Activated CD8-positive, alpha-beta memory T cell treated with anti-CD3 and anti-CD28 coated beads for 48 hours (primary cell): Measurements from ENCODE around the gene WIPF1.

Source experiments
- DNase-seq, 3 experiments: peaks; one replicate each; pipeline ENCODE4 v3.0.0-alpha.2; 2020; ENCODE audit warnings: low read depth in 2 of 3, low spot score in 2 of 3

Gene WIPF1

GRCh38 chr2:174621323-174621722 is 23.7 kb upstream of the WIPF1 start:
- DNase-seq, result no peak

GRCh38 chr2:174618179-174618578 is 20.6 kb upstream of the WIPF1 start:
- DNase-seq, result no peak

GRCh38 chr2:174617718-174618117 is 20.1 kb upstream of the WIPF1 start:
- no peak for DNase-seq

- DNase-seq, result no peak
Measured at GRCh38 chr2:174617120-174617519, 19.5 kb upstream of the WIPF1 start.

GRCh38 chr2:174615871-174616436 is 18.4 kb upstream of the WIPF1 start:
- DNase-seq, result no peak

GRCh38 chr2:174614261-174614660 is 16.7 kb upstream of the WIPF1 start:
- DNase-seq, result no peak

- DNase-seq, result no peak
Measured at GRCh38 chr2:174613531-174613930, 15.9 kb upstream of the WIPF1 start.

GRCh38 chr2:174612970-174613369 is 15.4 kb upstream of the WIPF1 start:
- no peak for DNase-seq

GRCh38 chr2:174611854-174612253 is 14.2 kb upstream of the WIPF1 start:
- DNase-seq, result no peak

GRCh38 chr2:174611006-174611405 is 13.4 kb upstream of the WIPF1 start:
- DNase-seq, result no peak

- DNase-seq, result no peak
Measured at GRCh38 chr2:174610243-174610995, 12.8 kb upstream of the WIPF1 start.

- DNase-seq, result no peak
Measured at GRCh38 chr2:174609261-174609660, 11.7 kb upstream of the WIPF1 start.

- DNase-seq, result no peak
Measured at GRCh38 chr2:174608866-174609214, 11.2 kb upstream of the WIPF1 start.

- DNase-seq, result no peak
Measured at GRCh38 chr2:174607989-174608865, 10.6 kb upstream of the WIPF1 start.

- DNase-seq, result no peak
Measured at GRCh38 chr2:174607584-174607983, 10.0 kb upstream of the WIPF1 start.

GRCh38 chr2:174606336-174606735 is 8.7 kb upstream of the WIPF1 start:
- no peak for DNase-seq

GRCh38 chr2:174605687-174606086 is 8.1 kb upstream of the WIPF1 start:
- no peak for DNase-seq

- no peak for DNase-seq
Measured at GRCh38 chr2:174603280-174603679, 5.7 kb upstream of the WIPF1 start.

GRCh38 chr2:174602745-174603144 is 5.1 kb upstream of the WIPF1 start:
- DNase-seq, result no peak

GRCh38 chr2:174600349-174600748 is 2.7 kb upstream of the WIPF1 start:
- no peak for DNase-seq

- no peak for DNase-seq
Measured at GRCh38 chr2:174599310-174599921, 1.8 kb upstream of the WIPF1 start.

GRCh38 chr2:174597009-174597344 is 627 bp downstream of the WIPF1 start:
- no peak for DNase-seq
